SK-N-SH (cell line): Measurements from ENCODE around the gene CERCAM. TPM values are rescaled to one million over a fixed set of nuclear protein-coding genes. Genes with fewer than 3 reads are reported as not detected.

Experiments
- CTCF ChIA-PET: fragments of 300-600, 350-600 bp; formaldehyde crosslinking; extraction: SDS; loops from one replicate; lab custom pipeline; 2021; lab: Yijun Ruan, JAX
- POLR2A ChIA-PET: fragments of 350-600 bp; sonication (Branson Sonifier 250); formaldehyde crosslinking; extraction: SDS; loops from one replicate; lab custom pipeline; 2020; ENCODE audit warnings: antibody characterized with exemption, inconsistent platforms; lab: Yijun Ruan, JAX
- DNase-seq: peaks from one replicate; pipeline ENCODE4 v3.0.0; 2012
- H2AFZ ChIP-seq: fragments of 200-600 bp; sonication (generic); 2 replicates; pipeline ENCODE4 v1.8.1; 2016; ENCODE audit warnings: antibody characterized with exemption, mild to moderate bottlenecking, low read depth
- H3F3A ChIP-seq: fragments of 200-600 bp; sonication (generic); replicated peaks from 2 replicates; pipeline ENCODE3; 2016; ENCODE audit warnings: antibody characterized with exemption, mild to moderate bottlenecking; ENCODE audit not compliant: insufficient read depth
- H3K27ac ChIP-seq, 2 experiments: fragments of 200-500 bp in 1 of 2; fragments of 200-600 bp in 1 of 2; sonication (Bioruptor generic) in 1 of 2; sonication (generic), shearing (Covaris generic) in 1 of 2; 2 replicates each; pipeline versions ENCODE4 v1.5.1 to v1.6.1; 2014 to 2016; ENCODE audit warnings: low read depth in 2 of 2, inconsistent platforms in 1 of 2, low read length in 1 of 2, mild to moderate bottlenecking in 1 of 2, mixed read lengths in 1 of 2
- H3K27me3 ChIP-seq: fragments of 200-600 bp; sonication (generic), shearing (Covaris generic); 2 replicates; pipeline ENCODE4 v1.6.1; 2016; ENCODE audit warnings: mixed run types; ENCODE audit not compliant: insufficient read depth
- H3K36me3 ChIP-seq, 2 experiments: fragments of 200-500 bp in 1 of 2; fragments of 200-600 bp in 1 of 2; sonication (Bioruptor generic) in 1 of 2; sonication (generic) in 1 of 2; replicated peaks in 1 of 2; 2 replicates each; pipeline versions ENCODE3 to v1.5.1; 2014 to 2016; ENCODE audit warnings: low read length in 1 of 2, mild to moderate bottlenecking in 1 of 2; ENCODE audit not compliant: insufficient read depth in 2 of 2, control insufficient read depth in 1 of 2
- H3K4me1 ChIP-seq, 2 experiments: fragments of 200-500 bp in 1 of 2; fragments of 200-600 bp in 1 of 2; sonication (Bioruptor generic) in 1 of 2; sonication (generic), shearing (Covaris generic) in 1 of 2; 2 replicates each; pipeline versions ENCODE4 v1.5.1 to v1.6.1; 2014 to 2016; ENCODE audit warnings: low read depth in 1 of 2, low read length in 1 of 2, mixed run types in 1 of 2; ENCODE audit not compliant: insufficient read depth in 2 of 2, control insufficient read depth in 1 of 2
- H3K4me2 ChIP-seq: fragments of 200-600 bp; sonication (generic), shearing (Covaris generic); 2 replicates; pipeline ENCODE4 v1.6.1; 2017; ENCODE audit warnings: mixed run types
- H3K4me3 ChIP-seq, 2 experiments: fragments of 200-500 bp in 1 of 2; fragments of 200-600 bp in 1 of 2; sonication (Bioruptor generic) in 1 of 2; sonication (generic), shearing (Covaris generic) in 1 of 2; 2 replicates each; pipeline versions ENCODE4 v1.5.1 to v1.8.1; 2014 to 2016; ENCODE audit warnings: low read depth in 2 of 2, inconsistent platforms in 1 of 2, low read length in 1 of 2, mild to moderate bottlenecking in 1 of 2, mixed read lengths in 1 of 2, moderate library complexity in 1 of 2
- H3K79me2 ChIP-seq: fragments of 200-600 bp; sonication (generic); 2 replicates; pipeline ENCODE4 v1.8.1; 2017; ENCODE audit warnings: mild to moderate bottlenecking; ENCODE audit not compliant: insufficient read depth
- H3K9ac ChIP-seq: fragments of 200-600 bp; sonication (generic); 2 replicates; pipeline ENCODE4 v1.6.1; 2017; ENCODE audit warnings: mixed run types
- H3K9me2 ChIP-seq: fragments of 200-600 bp; sonication (generic); 2 replicates; pipeline ENCODE4 v1.6.1; 2017; ENCODE audit warnings: mixed run types
- H3K9me3 ChIP-seq: fragments of 200-600 bp; sonication (generic); 2 replicates; pipeline ENCODE4 v1.6.1; 2017; ENCODE audit warnings: mixed run types, mild to moderate bottlenecking, moderate library complexity
- H4K20me1 ChIP-seq: fragments of 200-600 bp; sonication (generic); 2 replicates; pipeline ENCODE4 v1.6.1; 2017; ENCODE audit warnings: mild to moderate bottlenecking, mixed run types; ENCODE audit not compliant: insufficient read depth
- CHD2 ChIP-seq: fragments of 150-350 bp; IDR thresholded peaks from 2 replicates; pipeline ENCODE4 v1.6.1; 2018; ENCODE audit warnings: low read length; ENCODE audit not compliant: partially characterized antibody
- CTCF ChIP-seq: fragments of 200-600 bp; sonication (generic); IDR thresholded peaks from 2 replicates; pipeline ENCODE4 v1.6.1; 2017; ENCODE audit warnings: antibody characterized with exemption, mild to moderate bottlenecking, moderate library complexity
- ELF1 ChIP-seq: IDR thresholded peaks from 2 replicates; pipeline ENCODE4 v1.4.0; 2012
- FOSL2 ChIP-seq: IDR thresholded peaks from 2 replicates; pipeline ENCODE4 v1.4.0; 2012; ENCODE audit warnings: low read depth, mild to moderate bottlenecking, moderate library complexity, borderline replicate concordance
- FOXJ3 ChIP-seq: sonication (generic); formaldehyde crosslinking; IDR thresholded peaks from 2 replicates; pipeline ENCODE4 v1.5.1; 2020; ENCODE audit warnings: mild to moderate bottlenecking, missing genetic modification reagents
- FOXM1 ChIP-seq: IDR thresholded peaks from 2 replicates; pipeline ENCODE4 v1.4.0; 2012; ENCODE audit warnings: low read depth, mild to moderate bottlenecking
- IRF3 ChIP-seq: fragments of 150-350 bp; IDR thresholded peaks from 2 replicates; pipeline ENCODE4 v1.6.1; 2016; ENCODE audit warnings: mild to moderate bottlenecking, low read depth, low read length
- MEF2A ChIP-seq: IDR thresholded peaks from 2 replicates; pipeline ENCODE4 v1.4.0; 2012; ENCODE audit warnings: low read depth, borderline replicate concordance
- PBX3 ChIP-seq: IDR thresholded peaks from 2 replicates; pipeline ENCODE4; 2012
- POLR2AphosphoS5 ChIP-seq: IDR thresholded peaks from 2 replicates; pipeline ENCODE4 v1.6.1; 2012; ENCODE audit warnings: low read depth, low read length
- RAD21 ChIP-seq: IDR thresholded peaks from 2 replicates; pipeline ENCODE4 v1.6.1; 2012; ENCODE audit warnings: mild to moderate bottlenecking, low read length
- RCOR1 ChIP-seq: fragments of 150-350 bp; IDR thresholded peaks from 2 replicates; pipeline ENCODE4 v1.6.1; 2017; ENCODE audit warnings: antibody characterized with exemption, low read length
- TEAD4 ChIP-seq: IDR thresholded peaks from 2 replicates; pipeline ENCODE4 v1.4.0; 2012; ENCODE audit warnings: mild to moderate bottlenecking, borderline replicate concordance; ENCODE audit not compliant: insufficient read depth
- USF2 ChIP-seq: fragments of 150-350 bp; IDR thresholded peaks from 2 replicates; pipeline ENCODE4 v1.6.1; 2017; ENCODE audit warnings: antibody characterized with exemption, low read length, low read depth, borderline replicate concordance
- YY1 ChIP-seq: IDR thresholded peaks from 2 replicates; pipeline ENCODE4 v1.4.0; 2012; ENCODE audit warnings: low read depth, mild to moderate bottlenecking
- ZBTB33 ChIP-seq: IDR thresholded peaks from 2 replicates; pipeline ENCODE4 v1.4.0; 2012; ENCODE audit warnings: low read depth, borderline replicate concordance
- whole genome bisulfite sequencing: methylation state at CpG from one replicate; pipeline ENCODE4 v1.1.6; 2017; ENCODE audit warnings: low lambda C conversion rate; 5-methylcytosine and 5-hydroxymethylcytosine counted together
- polyA plus RNA-seq, 3 experiments: library from polyadenylated mRNA; depleted of rRNA; stranded (reverse); fragments of >200 nt; gene quantifications; 2 replicates each; pipeline ENCODE4 v1.2.3, GENCODE V29; 2012

CERCAM gene
- polyA plus RNA-seq, 1 of the 3 experiments (the other 2 are of a cell fraction): 131 TPM

- Histone ChIP-seq H3K4me1 (peaks cover 0 to 12% of the 10 kb centered on the region in 2 experiments; a peak in 1 of 4 replicates), H3K9me3 (no peaks in the 10 kb centered on the region), H3K27ac (no peak overlapping the region), H3K4me2 (no peak overlapping the region), H3F3A (no peaks in the 10 kb centered on the region), H4K20me1 (no peaks in the 10 kb centered on the region), H3K9me2 (no peaks in the 10 kb centered on the region), H3K9ac (no peak overlapping the region), H3K4me3 (no peak overlapping the region), H2AFZ (no peak overlapping the region), H3K36me3 (peaks cover 0 to 2% of the 10 kb centered on the region in 2 experiments), H3K79me2 (peaks cover 17% of the 10 kb centered on the region; the same call in 1 of the 2 replicates), H3K27me3 (no peaks in the 10 kb centered on the region)
- CTCF ChIA-PET: interaction anchor here (2.4 to 12.1 kb wide), 2 partner anchors 12 to 15 kb away, joined by 7 to 93 read pairs; no protein-coding TSS in a partner anchor
- 99% methylated on average over 15 of the region's 15 CpGs for WGBS
- TF ChIP-seq POLR2AphosphoS5 (no peak), USF2 (no peak), RAD21 (no peak), FOSL2 (no peak), YY1 (no peak), CHD2 (no peak), CTCF (no peak), ELF1 (no peak), RCOR1 (no peak), FOXM1 (no peak), PBX3 (no peak), MEF2A (no peak), TEAD4 (no peak), FOXJ3 (no peak), ZBTB33 (no peak), IRF3 (no peak)
- POLR2A ChIA-PET: no interaction called here
- DNase-seq: no peak
Observed at GRCh38 chr9:128424268-128424780, 3.7 kb downstream of the CERCAM start.
